Ureter (tissue), 1 donor: ENCODE measurements around the gene MTFP1. TPM values are rescaled to one million over a fixed set of nuclear protein-coding genes. Genes with fewer than 3 reads are reported as not detected.
"Not testable (repeated sequence)": the region's sequence is repeated elsewhere in the genome, so short reads cannot be mapped to it uniquely, and the experiment has no call there.

Experiments
- DNase-seq: peaks from one replicate; pipeline ENCODE4 v3.0.0-alpha.2; 2020; ENCODE audit warnings: low spot score
- total RNA-seq: library from RNA; stranded (reverse); gene quantifications from one replicate; pipeline ENCODE4 v1.2.4, GENCODE V29; 2023
- donor health status: DM: yes; HTN: yes; CAD: no.

The MTFP1 gene
- total RNA-seq, 1 donor from 2014 or later = 9.1 TPM

GRCh38 chr22:30453731-30454510, 28.4 kb downstream of the MTFP1 start:
- DNase-seq = no peak

DNA sequence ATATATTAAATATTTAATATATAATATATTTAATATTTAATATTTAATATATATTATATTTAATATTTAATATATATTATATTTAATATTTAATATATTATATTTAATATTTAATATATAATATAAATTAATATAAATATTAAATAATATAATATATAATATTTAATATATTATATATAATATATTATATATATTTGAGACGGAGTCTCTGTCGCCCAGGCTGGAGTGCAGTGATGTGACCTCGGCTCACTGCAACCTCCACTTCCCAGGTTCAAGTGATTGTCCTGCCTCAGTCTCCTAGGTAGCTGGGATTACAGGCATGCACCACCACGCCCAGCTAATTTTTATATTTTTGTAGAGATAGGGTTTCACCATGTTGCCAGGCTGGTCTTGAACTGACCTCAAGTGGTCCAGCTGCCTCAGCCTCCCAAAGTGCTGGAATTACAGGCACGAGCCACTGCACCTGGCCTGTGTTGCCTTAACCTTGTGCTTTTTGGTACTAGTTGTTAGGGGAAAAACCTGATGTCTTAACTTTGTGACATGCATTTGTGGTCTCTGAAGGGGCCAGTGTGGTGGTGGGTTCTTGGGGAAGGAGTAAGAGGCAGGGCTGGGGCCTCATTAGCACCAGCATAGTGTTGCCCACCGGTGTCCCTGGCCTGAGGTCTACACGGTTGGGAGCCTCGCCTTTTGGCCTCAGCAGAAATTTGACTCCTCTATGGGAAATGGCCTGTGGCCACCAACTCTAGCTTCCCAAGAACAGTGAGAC, 29.7 kb downstream of the MTFP1 start:
- DNase-seq = no peak

GRCh38 chr22:30457981-30458380, 32.4 kb downstream of the MTFP1 start:
- no peak for DNase-seq

DNA sequence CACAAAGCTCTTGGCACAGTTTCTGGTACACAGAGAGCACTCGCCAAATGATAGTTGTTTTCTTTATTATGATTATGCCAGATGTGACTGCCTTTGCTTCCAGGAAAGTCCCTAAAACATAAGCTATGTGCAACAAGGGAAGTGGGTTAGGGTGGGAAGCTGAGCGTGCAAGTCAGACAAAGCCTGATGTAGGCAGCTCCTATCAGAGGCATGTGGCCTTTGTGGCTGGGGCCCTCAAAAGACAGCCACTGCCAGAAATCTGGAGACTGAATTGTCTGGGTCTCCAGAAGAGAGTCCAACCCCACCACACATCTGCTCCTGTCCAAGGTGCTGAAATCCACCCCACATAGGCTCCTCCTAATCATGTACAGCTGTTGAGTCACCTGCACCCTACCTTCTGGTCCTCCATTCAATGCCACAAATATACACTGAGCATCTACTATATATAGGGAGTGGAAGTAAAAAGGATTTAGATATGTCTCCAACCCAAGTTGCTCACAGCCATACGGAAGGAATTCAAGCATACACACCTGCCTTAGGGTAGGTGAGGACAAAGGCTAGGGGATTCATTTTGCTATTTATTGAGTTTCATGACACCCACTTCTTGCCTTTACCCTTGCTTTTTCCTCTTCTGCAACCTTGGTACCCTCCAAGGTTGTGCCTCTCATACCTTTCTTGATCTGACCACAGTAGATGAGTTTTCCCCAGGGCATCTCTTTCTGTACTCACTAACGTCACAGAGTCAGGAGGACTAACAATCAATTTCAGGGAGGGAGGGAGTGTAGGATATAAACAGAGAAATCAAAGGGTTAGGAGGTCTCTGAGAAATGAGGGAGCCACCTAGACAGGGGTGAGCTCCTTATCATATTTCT, 33.8 kb downstream of the MTFP1 start:
- no peak for DNase-seq

GRCh38 chr22:30460147-30460546, 34.6 kb downstream of the MTFP1 start:
- no peak for DNase-seq

GRCh38 chr22:30460555-30460954, 35.0 kb downstream of the MTFP1 start:
- not testable (repeated sequence) for DNase-seq

GRCh38 chr22:30469165-30469564, 43.6 kb downstream of the MTFP1 start:
- no peak for DNase-seq

- no peak for DNase-seq
Observed at GRCh38 chr22:30470655-30471054, 45.1 kb downstream of the MTFP1 start.

DNA sequence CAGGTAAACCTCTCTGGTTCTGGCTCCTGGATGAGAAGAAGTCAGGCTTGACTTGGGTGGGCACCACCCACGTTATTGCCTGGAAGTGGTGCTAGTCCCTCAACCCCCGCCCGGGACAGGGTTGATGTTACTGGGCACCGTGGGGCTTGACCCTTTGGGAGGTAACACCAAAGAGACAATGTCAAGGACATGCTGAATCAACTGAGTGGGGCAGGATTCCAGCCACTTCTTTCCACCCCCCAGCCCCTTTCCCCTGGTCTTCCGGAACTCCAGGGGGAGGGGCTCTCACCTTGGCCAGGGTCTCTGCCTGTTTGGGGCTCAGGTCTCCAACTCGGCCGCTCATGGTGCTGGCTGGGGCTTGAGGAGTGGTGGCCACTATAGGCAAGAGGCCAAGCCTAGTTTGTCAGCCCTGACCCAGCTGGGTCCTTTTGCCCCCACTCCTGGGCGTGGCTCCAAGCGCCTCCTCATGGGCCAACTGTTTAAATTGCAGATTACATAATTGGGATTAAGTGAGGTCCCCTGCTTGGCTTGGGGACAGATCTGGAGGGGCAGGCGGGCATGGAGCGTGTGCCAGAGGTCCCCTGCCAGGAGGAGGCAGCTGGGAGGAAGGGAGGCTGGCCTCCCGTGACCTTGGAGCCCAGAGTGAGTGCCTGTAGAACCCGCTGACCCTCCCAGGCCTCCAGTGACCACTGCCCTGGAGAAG, 46.2 kb downstream of the MTFP1 start, which contains the start of gene SEC14L3:
TSS of gene SEC14L3 (minus strand) at position 402 of the 703 bp plus-strand sequence. CDS start at position 343, 59 bp downstream.
- DNase-seq = no peak

GRCh38 chr22:30472994-30473720, 47.6 kb downstream of the MTFP1 start:
- no peak for DNase-seq

GRCh38 chr22:30474121-30474520, 48.6 kb downstream of the MTFP1 start:
- no peak for DNase-seq

GRCh38 chr22:30474683-30475424, 49.3 kb downstream of the MTFP1 start:
- DNase-seq = no peak

Other genes with a start within 250 kb of the MTFP1 start
- 2.1 TPM for gene LIF, start 179.0 kb upstream of the MTFP1 start, total RNA-seq
- gene OSM, start 158.9 kb upstream of the MTFP1 start, total RNA-seq = 0.36 TPM
- gene CASTOR1, start 136.3 kb upstream of the MTFP1 start, total RNA-seq = 17.5 TPM
- gene TBC1D10A, start 98.8 kb upstream of the MTFP1 start, total RNA-seq = 40.0 TPM
- 193 TPM for gene SF3A1, start 68.9 kb upstream of the MTFP1 start, total RNA-seq
- gene CCDC157, start 68.8 kb upstream of the MTFP1 start, total RNA-seq = 3.3 TPM
- gene RNF215, start 38.4 kb upstream of the MTFP1 start, total RNA-seq = 17.5 TPM
- 5.8 TPM for gene SEC14L2, start 28.8 kb upstream of the MTFP1 start, total RNA-seq
- not detected for gene SEC14L3, start 46.2 kb downstream of the MTFP1 start, total RNA-seq
- gene SEC14L4, start 79.9 kb downstream of the MTFP1 start, total RNA-seq = 0.39 TPM
- gene SEC14L6, start 121.0 kb downstream of the MTFP1 start, total RNA-seq = 0.57 TPM
- gene GAL3ST1, start 148.9 kb downstream of the MTFP1 start, total RNA-seq = 0.73 TPM
- gene PES1, start 166.1 kb downstream of the MTFP1 start, total RNA-seq = 82.9 TPM
- gene TCN2, start 181.4 kb downstream of the MTFP1 start, total RNA-seq = 24.2 TPM
- gene SLC35E4, start 210.0 kb downstream of the MTFP1 start, total RNA-seq = 3.9 TPM
- 9.5 TPM for gene DUSP18, start 242.1 kb downstream of the MTFP1 start, total RNA-seq